Endometrial microvascular endothelial cells (primary cell): Measurements from ENCODE around the gene DEGS2. TPM values are rescaled to one million over a fixed set of nuclear protein-coding genes. Genes with fewer than 3 reads are reported as not detected.

Experiments
- in situ Hi-C: cut with HindIII; loops from 2 replicates; pipeline ENCODE4 v1.10.0; 2017; ENCODE audit warnings: low sequenced_read_pairs, low pct_unique_long_range_greater_than_20kb; ENCODE audit errors: inconsistent ontology term
- total RNA-seq: library from RNA; depleted of rRNA; stranded (reverse); fragments of >200 nt; gene quantifications from one replicate; pipeline ENCODE4 v1.2.3, GENCODE V29; 2015; ENCODE audit errors: inconsistent ontology term

The DEGS2 gene
- total RNA-seq, 1 donor from 2014 or later = not detected

GRCh38 chr14:100105357-100106169 is 53.9 kb downstream of the DEGS2 start:
- in situ Hi-C loops = no loop called here

GRCh38 chr14:100104523-100105300 is 54.7 kb downstream of the DEGS2 start:
- in situ Hi-C loops = no loop called here

GRCh38 chr14:100104006-100104352 is 55.5 kb downstream of the DEGS2 start:
- in situ Hi-C loops = no loop called here

GRCh38 chr14:100103250-100104005 is 56.0 kb downstream of the DEGS2 start:
- in situ Hi-C loops = no loop called here

- in situ Hi-C loops = no loop called here
Observed at GRCh38 chr14:100102156-100102785, 57.2 kb downstream of the DEGS2 start.

GRCh38 chr14:100100032-100100703 is 59.3 kb downstream of the DEGS2 start:
- in situ Hi-C loops = no loop called here

GRCh38 chr14:100098171-100098570 is 61.3 kb downstream of the DEGS2 start:
- in situ Hi-C loops = no loop called here

- in situ Hi-C loops = no loop called here
Observed at GRCh38 chr14:100096656-100097055, 62.8 kb downstream of the DEGS2 start.

Other genes starting within 250 kb of the DEGS2 start
- gene EVL, start 94.2 kb downstream of the DEGS2 start, total RNA-seq = 11.9 TPM
- 37.0 TPM for gene YY1, start 79.5 kb upstream of the DEGS2 start, total RNA-seq
- 40.0 TPM for gene SLC25A29, start 146.8 kb upstream of the DEGS2 start, total RNA-seq
- gene SLC25A47, start 163.7 kb upstream of the DEGS2 start, total RNA-seq = not detected
- 18.0 TPM for gene WDR25, start 216.8 kb upstream of the DEGS2 start, total RNA-seq